AG09309 (cell line): ENCODE measurements around the gene ADRM1.

ENCODE experiments used
- DNase-seq: peaks from one replicate; pipeline ENCODE4 v3.0.0-alpha.2; 2010; ENCODE audit warnings: low read depth
- H3K4me3 ChIP-seq: 2 replicates; pipeline ENCODE4 v1.5.1; 2011; ENCODE audit warnings: mild to moderate bottlenecking, low read depth, low read length, moderate library complexity; ENCODE audit not compliant: control insufficient read depth
- TF ChIP-seq, protein P1 (sequence below): IDR thresholded peaks from 2 replicates; pipeline ENCODE4 v1.5.1; 2011; ENCODE audit warnings: mild to moderate bottlenecking, low read depth, low read length, inconsistent platforms; ENCODE audit not compliant: insufficient read depth, control insufficient read depth; ENCODE audit errors: missing control alignments

The ADRM1 gene

GRCh38 chr20:62353289-62354030 lies 50.7 kb downstream of the ADRM1 start:
- no peak for DNase-seq
- no peak overlapping the region for H3K4me3 ChIP-seq
- TF ChIP-seq, protein P1, sequence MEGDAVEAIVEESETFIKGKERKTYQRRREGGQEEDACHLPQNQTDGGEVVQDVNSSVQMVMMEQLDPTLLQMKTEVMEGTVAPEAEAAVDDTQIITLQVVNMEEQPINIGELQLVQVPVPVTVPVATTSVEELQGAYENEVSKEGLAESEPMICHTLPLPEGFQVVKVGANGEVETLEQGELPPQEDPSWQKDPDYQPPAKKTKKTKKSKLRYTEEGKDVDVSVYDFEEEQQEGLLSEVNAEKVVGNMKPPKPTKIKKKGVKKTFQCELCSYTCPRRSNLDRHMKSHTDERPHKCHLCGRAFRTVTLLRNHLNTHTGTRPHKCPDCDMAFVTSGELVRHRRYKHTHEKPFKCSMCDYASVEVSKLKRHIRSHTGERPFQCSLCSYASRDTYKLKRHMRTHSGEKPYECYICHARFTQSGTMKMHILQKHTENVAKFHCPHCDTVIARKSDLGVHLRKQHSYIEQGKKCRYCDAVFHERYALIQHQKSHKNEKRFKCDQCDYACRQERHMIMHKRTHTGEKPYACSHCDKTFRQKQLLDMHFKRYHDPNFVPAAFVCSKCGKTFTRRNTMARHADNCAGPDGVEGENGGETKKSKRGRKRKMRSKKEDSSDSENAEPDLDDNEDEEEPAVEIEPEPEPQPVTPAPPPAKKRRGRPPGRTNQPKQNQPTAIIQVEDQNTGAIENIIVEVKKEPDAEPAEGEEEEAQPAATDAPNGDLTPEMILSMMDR: no peak

DNA sequence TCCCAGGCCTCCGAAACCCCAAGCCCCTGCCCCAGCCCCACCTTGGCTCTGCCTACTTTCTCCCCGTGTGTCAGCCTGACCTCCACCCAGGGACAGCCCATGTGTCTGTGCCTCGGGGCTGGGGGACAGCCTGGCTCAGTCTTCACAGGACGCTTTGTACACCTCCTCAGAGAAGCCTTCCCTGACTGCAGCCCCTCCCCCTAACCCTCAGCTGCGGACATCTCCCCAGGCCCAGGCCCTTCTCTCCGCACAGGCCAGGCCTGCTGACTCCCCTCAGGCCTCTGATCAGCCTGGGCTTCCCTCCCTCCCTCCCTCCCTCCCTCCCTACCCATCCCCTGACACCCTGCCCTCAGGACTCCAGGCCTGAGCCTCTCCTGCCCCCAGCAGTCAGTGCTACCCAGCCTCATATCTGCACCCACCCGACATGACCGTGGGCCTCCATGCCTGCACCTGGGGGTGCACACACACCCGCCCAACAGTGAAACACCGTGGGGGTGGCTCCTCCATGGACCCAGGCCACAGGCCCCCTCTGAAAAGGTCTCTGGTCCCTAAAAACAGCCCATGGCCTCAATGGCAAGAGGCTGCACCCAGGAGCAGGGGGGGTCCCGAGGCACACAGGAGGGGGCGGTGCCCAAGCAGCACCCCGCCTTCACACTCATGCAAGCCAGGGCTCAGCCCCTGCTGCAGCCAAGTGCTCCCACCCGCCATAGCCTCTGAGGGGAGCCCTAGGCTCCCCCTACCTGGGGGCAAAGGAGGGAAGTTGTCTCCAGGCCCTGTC lies 51.4 kb downstream of the ADRM1 start:
- no peak overlapping the region for H3K4me3 ChIP-seq
- TF ChIP-seq, protein P1: no peak
- DNase-seq: no peak

GRCh38 chr20:62354811-62355341 lies 52.1 kb downstream of the ADRM1 start:
- no peak overlapping the region for H3K4me3 ChIP-seq
- TF ChIP-seq, protein P1: no peak

DNA sequence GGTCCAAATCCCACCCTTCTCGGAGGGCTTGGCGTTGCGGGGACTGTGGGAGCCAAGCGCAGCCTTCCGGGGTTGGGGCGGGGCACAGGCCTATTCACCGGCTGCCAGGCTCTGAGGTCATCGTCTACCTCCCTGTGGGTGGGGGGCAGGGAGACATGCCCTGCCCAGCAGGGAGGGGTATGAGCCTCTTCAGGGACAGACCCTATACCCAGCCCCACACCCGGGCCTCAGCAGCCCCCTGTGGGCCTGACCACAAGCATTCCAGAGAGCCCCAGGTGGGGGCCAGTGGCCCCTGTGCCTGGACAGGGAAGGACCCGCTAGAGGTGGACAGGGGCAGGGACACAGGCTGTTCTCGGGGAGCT lies 52.7 kb downstream of the ADRM1 start:
- TF ChIP-seq, protein P1: no peak
- no peak overlapping the region for H3K4me3 ChIP-seq
- no peak for DNase-seq

More at GRCh38 chr20:62354811-62355341, 52.1 kb downstream of the ADRM1 start:
- no peak for DNase-seq

- TF ChIP-seq, protein P1: no peak
- no peak for DNase-seq
- H3K4me3 ChIP-seq: no peak overlapping the region
Measured at GRCh38 chr20:62355878-62356588, 53.2 kb downstream of the ADRM1 start.

DNA sequence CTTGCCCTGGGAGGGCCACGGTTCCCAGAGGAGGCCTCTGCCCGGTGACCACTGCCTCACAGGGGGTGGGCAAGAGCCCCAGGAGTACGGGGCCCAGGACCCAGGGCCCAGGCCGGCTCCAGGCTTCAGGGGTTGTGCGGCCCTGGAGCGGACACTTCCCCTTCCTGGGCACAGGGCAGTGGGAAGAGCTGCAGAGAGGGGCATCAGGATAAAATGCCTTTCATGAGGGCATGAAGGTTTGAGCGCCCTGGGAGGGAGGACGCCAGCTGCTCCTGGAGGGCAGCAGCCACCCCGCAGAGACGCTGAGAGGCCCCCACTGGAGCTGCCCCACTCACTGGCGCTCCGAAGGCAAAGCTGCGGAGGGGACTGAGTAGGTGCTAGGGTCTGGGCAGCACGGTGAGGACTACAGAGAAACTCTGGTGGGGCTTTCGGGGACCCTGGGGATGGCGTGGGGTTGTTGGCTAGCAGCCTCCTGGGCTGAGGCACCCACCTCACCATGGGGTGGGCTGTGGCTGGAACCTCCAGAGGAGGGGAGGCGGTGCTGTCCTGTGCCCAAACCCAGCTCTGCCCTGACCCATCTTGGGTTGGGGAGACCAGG lies 53.9 kb downstream of the ADRM1 start:
- TF ChIP-seq, protein P1: no peak
- DNase-seq: no peak
- no peak overlapping the region for H3K4me3 ChIP-seq
